Measurements from ENCODE around the gene OR10A2.

The OR10A2 gene

GRCh38 chr11:6862961-6863360 lies at the start of gene OR10A2:
Gene OR10A2, plus strand, starts transcription at chr11:6863057. Its CDS starts 6,698 bp downstream, at chr11:6869755.
- Mint-ChIP-seq H3K36me3 (ENCODE audit: insufficient read depth) (no peaks in the 10 kb centered on the region), H3K27me3 (peaks cover 26% of the 10 kb centered on the region), H3K4me3 (no peak within 1 kb of the TSS), H3K9me3 (peaks cover 7% of the 10 kb centered on the region), H3K4me1 (no peaks in the 10 kb centered on the region), H3K27ac (ENCODE audit: low read depth) (no peak within 1 kb of the TSS)
- no peak for DNase-seq (ENCODE audit: low spot score in 2 of 2)
- no peak for ATAC-seq (replicated peaks; ENCODE audit: extremely low read depth, poor library complexity, severe bottlenecking)

GRCh38 chr11:6813656-6814055 lies 49.2 kb upstream of the OR10A2 start:
- no peak overlapping the region for H3K4me3 Mint-ChIP-seq
- no peak overlapping the region for H3K27ac Mint-ChIP-seq (ENCODE audit: low read depth)
- peaks cover 6% of the 10 kb centered on the region for H3K4me1 Mint-ChIP-seq
- H3K36me3 Mint-ChIP-seq (ENCODE audit: insufficient read depth), result no peaks in the 10 kb centered on the region
- ATAC-seq (replicated peaks; ENCODE audit: extremely low read depth, poor library complexity, severe bottlenecking) (no peak), DNase-seq (ENCODE audit: low spot score in 2 of 2) (no peak)
- peaks cover 54% of the 10 kb centered on the region for H3K27me3 Mint-ChIP-seq
- H3K9me3 Mint-ChIP-seq, result no peaks in the 10 kb centered on the region

- Mint-ChIP-seq H3K9me3 (no peaks in the 10 kb centered on the region), H3K36me3 (ENCODE audit: insufficient read depth) (no peaks in the 10 kb centered on the region), H3K27me3 (peaks cover 42% of the 10 kb centered on the region), H3K4me3 (no peak overlapping the region), H3K4me1 (no peaks in the 10 kb centered on the region), H3K27ac (ENCODE audit: low read depth) (no peak overlapping the region)
- no peak for ATAC-seq (replicated peaks; ENCODE audit: extremely low read depth, poor library complexity, severe bottlenecking)
- DNase-seq (ENCODE audit: low spot score in 2 of 2), result no peak
Measured at GRCh38 chr11:6817694-6818093, 45.2 kb upstream of the OR10A2 start.

- Mint-ChIP-seq H3K4me1 (no peaks in the 10 kb centered on the region), H3K9me3 (no peaks in the 10 kb centered on the region), H3K27ac (ENCODE audit: low read depth) (no peak overlapping the region), H3K4me3 (no peak overlapping the region), H3K27me3 (peaks cover 34% of the 10 kb centered on the region), H3K36me3 (ENCODE audit: insufficient read depth) (no peaks in the 10 kb centered on the region)
- ATAC-seq (replicated peaks; ENCODE audit: extremely low read depth, poor library complexity, severe bottlenecking) (no peak), DNase-seq (ENCODE audit: low spot score in 2 of 2) (no peak)
Measured at GRCh38 chr11:6818967-6819366, 43.9 kb upstream of the OR10A2 start.

GRCh38 chr11:6824136-6824823 lies 38.6 kb upstream of the OR10A2 start:
- no peaks in the 10 kb centered on the region for H3K4me1 Mint-ChIP-seq
- H3K27me3 Mint-ChIP-seq, result peaks cover 54% of the 10 kb centered on the region
- no peak for ATAC-seq (replicated peaks; ENCODE audit: extremely low read depth, poor library complexity, severe bottlenecking)
- no peaks in the 10 kb centered on the region for H3K9me3 Mint-ChIP-seq
- no peak overlapping the region for H3K27ac Mint-ChIP-seq (ENCODE audit: low read depth)
- H3K4me3 Mint-ChIP-seq, result no peak overlapping the region
- no peaks in the 10 kb centered on the region for H3K36me3 Mint-ChIP-seq (ENCODE audit: insufficient read depth)
- DNase-seq (ENCODE audit: low spot score in 2 of 2), result no peak

GRCh38 chr11:6825231-6825744 lies 37.6 kb upstream of the OR10A2 start:
- ATAC-seq (replicated peaks; ENCODE audit: extremely low read depth, poor library complexity, severe bottlenecking), result no peak

GRCh38 chr11:6828103-6828502 lies 34.8 kb upstream of the OR10A2 start:
- H3K4me3 Mint-ChIP-seq, result no peak overlapping the region
- H3K27ac Mint-ChIP-seq (ENCODE audit: low read depth), result no peak overlapping the region
- H3K36me3 Mint-ChIP-seq (ENCODE audit: insufficient read depth), result no peaks in the 10 kb centered on the region
- H3K4me1 Mint-ChIP-seq, result no peaks in the 10 kb centered on the region
- peaks cover 66% of the 10 kb centered on the region for H3K27me3 Mint-ChIP-seq
- DNase-seq (ENCODE audit: low spot score in 2 of 2), result no peak
- no peak for ATAC-seq (replicated peaks; ENCODE audit: extremely low read depth, poor library complexity, severe bottlenecking)
- no peaks in the 10 kb centered on the region for H3K9me3 Mint-ChIP-seq

More at GRCh38 chr11:6825231-6825744, 37.6 kb upstream of the OR10A2 start:
- DNase-seq (ENCODE audit: low spot score in 2 of 2), result no peak
- Mint-ChIP-seq H3K27ac (ENCODE audit: low read depth) (no peak overlapping the region), H3K9me3 (no peaks in the 10 kb centered on the region), H3K4me1 (no peaks in the 10 kb centered on the region), H3K36me3 (ENCODE audit: insufficient read depth) (no peaks in the 10 kb centered on the region), H3K4me3 (no peak overlapping the region), H3K27me3 (peaks cover 57% of the 10 kb centered on the region)

GRCh38 chr11:6833356-6833755 lies 29.5 kb upstream of the OR10A2 start:
- no peak overlapping the region for H3K27ac Mint-ChIP-seq (ENCODE audit: low read depth)
- H3K4me3 Mint-ChIP-seq, result no peak overlapping the region
- H3K27me3 Mint-ChIP-seq, result peaks cover 47% of the 10 kb centered on the region
- DNase-seq (ENCODE audit: low spot score in 2 of 2) (no peak), ATAC-seq (replicated peaks; ENCODE audit: extremely low read depth, poor library complexity, severe bottlenecking) (no peak)
- H3K4me1 Mint-ChIP-seq, result no peaks in the 10 kb centered on the region
- H3K9me3 Mint-ChIP-seq, result no peaks in the 10 kb centered on the region
- H3K36me3 Mint-ChIP-seq (ENCODE audit: insufficient read depth), result no peaks in the 10 kb centered on the region

- no peak overlapping the region for H3K4me3 Mint-ChIP-seq
- ATAC-seq (replicated peaks; ENCODE audit: extremely low read depth, poor library complexity, severe bottlenecking) (no peak), DNase-seq (ENCODE audit: low spot score in 2 of 2) (no peak)
- no peaks in the 10 kb centered on the region for H3K9me3 Mint-ChIP-seq
- no peaks in the 10 kb centered on the region for H3K36me3 Mint-ChIP-seq (ENCODE audit: insufficient read depth)
- H3K4me1 Mint-ChIP-seq, result no peaks in the 10 kb centered on the region
- peaks cover 41% of the 10 kb centered on the region for H3K27me3 Mint-ChIP-seq
- no peak overlapping the region for H3K27ac Mint-ChIP-seq (ENCODE audit: low read depth)
Measured at GRCh38 chr11:6834021-6834420, 28.8 kb upstream of the OR10A2 start.

GRCh38 chr11:6841694-6842093 lies 21.2 kb upstream of the OR10A2 start:
- DNase-seq (ENCODE audit: low spot score in 2 of 2) (no peak), ATAC-seq (replicated peaks; ENCODE audit: extremely low read depth, poor library complexity, severe bottlenecking) (no peak)
- no peaks in the 10 kb centered on the region for H3K36me3 Mint-ChIP-seq (ENCODE audit: insufficient read depth)
- no peaks in the 10 kb centered on the region for H3K9me3 Mint-ChIP-seq
- no peaks in the 10 kb centered on the region for H3K4me1 Mint-ChIP-seq
- H3K4me3 Mint-ChIP-seq, result no peak overlapping the region
- peaks cover 48% of the 10 kb centered on the region for H3K27me3 Mint-ChIP-seq
- no peak overlapping the region for H3K27ac Mint-ChIP-seq (ENCODE audit: low read depth)

GRCh38 chr11:6843670-6844069 lies 19.2 kb upstream of the OR10A2 start:
- no peak for ATAC-seq (replicated peaks; ENCODE audit: extremely low read depth, poor library complexity, severe bottlenecking)
- DNase-seq (ENCODE audit: low spot score in 2 of 2), result no peak
- H3K4me1 Mint-ChIP-seq, result no peaks in the 10 kb centered on the region
- H3K36me3 Mint-ChIP-seq (ENCODE audit: insufficient read depth), result no peaks in the 10 kb centered on the region
- H3K4me3 Mint-ChIP-seq, result no peak overlapping the region
- H3K27me3 Mint-ChIP-seq, result peaks cover 60% of the 10 kb centered on the region
- no peak overlapping the region for H3K27ac Mint-ChIP-seq (ENCODE audit: low read depth)
- no peaks in the 10 kb centered on the region for H3K9me3 Mint-ChIP-seq

- H3K9me3 Mint-ChIP-seq, result no peaks in the 10 kb centered on the region
- peaks cover 60% of the 10 kb centered on the region for H3K27me3 Mint-ChIP-seq
- DNase-seq (ENCODE audit: low spot score in 2 of 2), result no peak
- H3K27ac Mint-ChIP-seq (ENCODE audit: low read depth), result no peak overlapping the region
- no peak overlapping the region for H3K4me3 Mint-ChIP-seq
- no peaks in the 10 kb centered on the region for H3K4me1 Mint-ChIP-seq
- no peaks in the 10 kb centered on the region for H3K36me3 Mint-ChIP-seq (ENCODE audit: insufficient read depth)
- no peak for ATAC-seq (replicated peaks; ENCODE audit: extremely low read depth, poor library complexity, severe bottlenecking)
Measured at GRCh38 chr11:6844356-6844755, 18.5 kb upstream of the OR10A2 start.

GRCh38 chr11:6845383-6845782 lies 17.5 kb upstream of the OR10A2 start, which contains the start of gene OR10A5:
Gene OR10A5, plus strand, starts transcription at chr11:6845683. Its CDS starts 0 bp downstream, at chr11:6845683.
- Mint-ChIP-seq H3K36me3 (ENCODE audit: insufficient read depth) (no peaks in the 10 kb centered on the region), H3K4me1 (no peaks in the 10 kb centered on the region), H3K9me3 (no peaks in the 10 kb centered on the region), H3K4me3 (no peak within 1 kb of the TSS), H3K27ac (ENCODE audit: low read depth) (no peak within 1 kb of the TSS), H3K27me3 (peaks cover 60% of the 10 kb centered on the region)
- ATAC-seq (replicated peaks; ENCODE audit: extremely low read depth, poor library complexity, severe bottlenecking), result no peak
- DNase-seq (ENCODE audit: low spot score in 2 of 2), result no peak

Measured in central memory CD8-positive, alpha-beta T cell (primary cell).